Daoy (cell line): ENCODE data around the gene TEPSIN. TPM values are rescaled to one million over a fixed set of nuclear protein-coding genes. Genes with fewer than 3 reads are reported as not detected.

Source experiments
- DNase-seq: peaks from one replicate; pipeline ENCODE4 v3.0.0-alpha.2; 2015; ENCODE audit warnings: low read depth
- total RNA-seq: library from RNA; depleted of rRNA; stranded (reverse); fragments of >200 nt; shearing (Covaris generic); gene quantifications from 2 replicates; pipeline ENCODE4 v1.2.3, GENCODE V29; 2014; rRNA removed

TEPSIN gene
- total RNA-seq, 1 experiment from 2014 or later, result 17.0 TPM

DNA sequence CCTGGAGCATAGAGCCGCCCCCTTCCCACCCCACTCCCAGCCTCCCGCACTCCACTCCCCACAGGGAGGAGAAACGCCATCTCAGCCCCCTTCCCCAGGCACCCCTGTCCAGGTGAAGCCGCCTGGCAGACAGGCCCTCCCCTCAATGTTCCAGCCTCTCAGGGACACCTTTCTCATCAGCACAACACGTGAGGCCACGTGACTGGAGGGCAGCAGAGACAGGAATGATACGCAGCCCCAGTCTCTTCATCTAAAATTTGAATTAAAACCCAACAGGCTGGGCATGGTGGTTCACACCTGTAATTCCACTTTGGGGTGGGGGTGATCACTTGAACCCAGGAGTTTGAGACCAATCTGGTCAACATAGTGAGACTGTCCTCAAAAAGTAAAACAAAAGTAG lies 52.7 kb downstream of the TEPSIN start:
- DNase-seq, result no peak

- no peak for DNase-seq
Observed at GRCh38 chr17:81184555-81184954, 54.3 kb downstream of the TEPSIN start.

GRCh38 chr17:81183807-81184206 lies 55.0 kb downstream of the TEPSIN start:
- no peak for DNase-seq

GRCh38 chr17:81183316-81183715 lies 55.5 kb downstream of the TEPSIN start:
- DNase-seq, result no peak

DNA sequence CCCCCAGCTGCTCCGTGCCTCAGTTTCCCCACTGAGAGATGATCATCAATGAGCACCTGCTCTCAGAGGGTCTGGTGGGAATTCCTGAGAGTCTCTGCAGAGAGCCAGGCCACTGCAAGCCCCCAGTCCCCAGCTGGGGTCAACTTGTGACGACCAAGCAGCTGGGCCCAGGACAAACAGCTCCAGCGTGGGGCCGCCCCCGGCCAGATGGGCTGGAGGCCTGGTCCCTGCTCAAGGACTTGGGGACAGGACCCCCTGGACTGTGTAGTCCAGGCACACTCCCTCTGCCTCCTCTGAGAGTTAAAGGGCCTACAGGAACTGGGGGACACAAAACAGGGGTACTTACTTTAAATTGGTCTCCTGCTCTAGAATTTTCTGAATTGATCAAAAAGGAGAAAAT lies 56.3 kb downstream of the TEPSIN start:
- DNase-seq, result no peak

- no peak for DNase-seq
Observed at GRCh38 chr17:81181811-81182185, 57.1 kb downstream of the TEPSIN start.

DNA sequence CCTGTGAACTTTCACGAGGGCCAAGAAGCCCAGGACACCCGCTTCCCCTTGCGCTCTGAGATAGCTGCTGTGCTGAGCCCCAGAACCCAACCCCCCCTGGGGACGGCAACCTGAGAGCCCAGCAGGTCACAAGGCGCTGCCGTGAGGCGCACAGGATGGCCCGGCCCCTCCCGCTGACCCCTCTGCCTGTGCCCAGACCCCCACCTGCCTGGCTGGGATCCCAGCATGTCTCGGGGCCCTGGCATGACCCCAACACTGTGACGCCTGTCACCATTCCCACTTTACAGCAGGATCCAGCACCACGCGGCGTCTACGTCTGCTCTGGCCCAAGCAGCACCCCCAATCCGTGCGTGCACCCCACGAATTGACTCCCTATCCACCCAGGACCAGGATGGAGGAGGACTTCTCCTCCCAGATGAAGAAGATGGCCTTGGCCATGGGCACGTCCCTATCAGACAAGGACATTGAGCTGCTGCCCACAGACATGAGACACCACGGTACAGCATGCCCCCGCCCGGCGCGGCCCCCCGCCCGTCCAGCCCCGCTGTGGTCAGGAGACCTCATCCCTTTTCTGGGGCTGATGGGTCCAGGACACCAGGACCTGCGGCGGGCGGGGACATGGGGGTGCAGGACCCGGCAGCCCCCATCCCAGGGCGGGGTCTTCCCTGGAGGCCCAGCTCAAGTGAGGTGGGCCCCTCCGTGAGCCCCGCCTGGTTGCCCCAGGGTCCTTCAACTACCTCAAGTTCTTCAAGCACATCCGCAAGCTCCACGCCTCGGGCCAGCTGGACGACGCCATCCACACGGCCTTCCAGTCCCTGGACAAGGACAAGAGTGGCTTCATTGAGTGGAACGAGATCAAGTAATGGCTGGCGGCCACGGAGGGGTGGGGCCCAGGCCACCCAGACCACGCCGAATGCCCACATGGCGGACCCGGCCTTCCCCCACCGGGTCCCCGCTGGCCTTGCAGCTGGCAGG lies 57.7 kb downstream of the TEPSIN start:
- DNase-seq, result no peak

GRCh38 chr17:81179861-81180260 lies 59.0 kb downstream of the TEPSIN start:
- no peak for DNase-seq

DNA sequence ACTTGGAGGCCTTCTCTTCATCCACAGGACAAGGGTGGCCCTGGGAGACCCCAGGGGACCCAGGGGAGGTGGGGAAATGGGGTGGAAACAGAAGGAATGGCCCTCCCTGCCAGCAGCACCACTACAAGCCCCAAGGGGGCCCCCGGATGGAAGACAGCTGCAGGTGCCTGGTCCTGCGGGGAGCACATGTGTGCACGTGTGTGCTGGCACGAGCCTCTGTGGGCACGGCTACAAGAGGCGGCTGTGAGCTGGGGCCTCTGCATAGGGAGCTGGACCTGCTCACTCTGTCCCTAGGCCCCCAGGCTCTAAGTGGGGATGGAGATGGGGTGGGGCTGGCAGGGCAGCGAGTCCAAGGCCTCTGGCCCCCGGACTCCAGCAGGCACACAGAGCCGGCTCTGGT lies 59.6 kb downstream of the TEPSIN start:
- no peak for DNase-seq

Other genes with a start within 250 kb of the TEPSIN start
- gene CHMP6, start 247.2 kb downstream of the TEPSIN start, total RNA-seq, result 17.7 and 30.9 TPM in 2 replicates
- 62.0 and 65.6 TPM in 2 replicates for gene BAIAP2, start 203.9 kb downstream of the TEPSIN start, total RNA-seq
- not detected in 2 replicates for gene PVALEF, start 73.5 kb downstream of the TEPSIN start, total RNA-seq
- gene AATK, start 72.8 kb downstream of the TEPSIN start, total RNA-seq, result 0.09 and 0.17 TPM in 2 replicates
- 27.3 and 33.8 TPM in 2 replicates for gene CEP131, start 16.1 kb downstream of the TEPSIN start, total RNA-seq
- gene NDUFAF8, start 263 bp upstream of the TEPSIN start, total RNA-seq, result 59.5 and 75.5 TPM in 2 replicates
- 52.5 and 60.7 TPM in 2 replicates for gene SLC38A10, start 56.3 kb upstream of the TEPSIN start, total RNA-seq
- 6.8 and 11.0 TPM in 2 replicates for gene BAHCC1, start 156.4 kb upstream of the TEPSIN start, total RNA-seq